HG03442 (cell line): ENCODE data around the gene CCBE1.
A peak's percentile ranks its signal among the peaks of the same experiment; 100 is the strongest.
"Not testable (repeated sequence)": the region's sequence is repeated elsewhere in the genome, so short reads cannot be mapped to it uniquely, and the experiment has no call there.

ENCODE experiments used
- ATAC-seq: cut with Tn5 transposase; IDR thresholded peaks from one replicate; pipeline ENCODE4 v1.9.1; 2021; ENCODE audit warnings: mild to moderate bottlenecking, moderate library complexity; ENCODE audit not compliant: unreplicated experiment

The CCBE1 gene

GRCh38 chr18:59697236-59697932, at the start of gene CCBE1:
CCBE1 (minus strand) TSS chr18:59697423.
- ATAC-seq: peak; percentile 74

- no peak for ATAC-seq
Observed at GRCh38 chr18:59744271-59744721, 47.1 kb upstream of the CCBE1 start.

- ATAC-seq: no peak
Observed at GRCh38 chr18:59743566-59743965, 46.3 kb upstream of the CCBE1 start.

DNA sequence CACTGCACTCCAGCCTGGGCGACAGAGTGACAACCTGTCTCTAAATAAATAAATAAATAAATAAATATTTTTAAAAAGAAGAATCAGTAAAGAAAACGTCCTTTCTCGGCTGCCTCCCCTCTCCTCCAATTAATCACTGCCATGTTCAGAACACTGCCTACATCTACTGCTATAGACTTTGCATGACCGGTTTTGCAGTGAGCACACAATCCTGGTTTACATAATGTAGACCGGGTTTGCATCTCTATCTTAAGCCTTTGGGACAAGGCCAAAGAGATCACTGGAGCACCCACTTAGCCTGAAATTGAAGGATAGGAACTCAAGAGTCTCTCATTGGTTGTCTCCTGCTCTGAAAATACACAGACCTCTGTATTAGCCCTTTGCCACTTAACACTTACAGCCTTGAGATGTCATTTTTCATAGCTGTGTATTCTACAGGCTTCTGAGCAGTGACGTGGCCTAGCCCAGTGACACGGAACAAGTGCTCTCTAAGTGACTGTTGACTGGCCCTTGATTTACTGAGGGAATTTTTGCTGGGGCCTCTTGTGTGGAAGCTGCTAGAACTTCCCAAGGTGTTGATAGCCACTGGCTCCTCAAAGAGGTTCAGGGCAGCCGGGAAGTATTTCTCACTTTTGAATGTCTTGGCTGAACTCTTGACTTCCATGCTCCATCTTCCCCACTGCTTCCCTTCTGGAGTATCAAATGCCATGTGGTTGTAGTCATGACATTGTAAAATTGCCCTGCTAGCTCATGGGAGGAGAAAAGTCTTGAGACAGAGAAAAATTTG, 45.3 kb upstream of the CCBE1 start:
- ATAC-seq: no peak

DNA sequence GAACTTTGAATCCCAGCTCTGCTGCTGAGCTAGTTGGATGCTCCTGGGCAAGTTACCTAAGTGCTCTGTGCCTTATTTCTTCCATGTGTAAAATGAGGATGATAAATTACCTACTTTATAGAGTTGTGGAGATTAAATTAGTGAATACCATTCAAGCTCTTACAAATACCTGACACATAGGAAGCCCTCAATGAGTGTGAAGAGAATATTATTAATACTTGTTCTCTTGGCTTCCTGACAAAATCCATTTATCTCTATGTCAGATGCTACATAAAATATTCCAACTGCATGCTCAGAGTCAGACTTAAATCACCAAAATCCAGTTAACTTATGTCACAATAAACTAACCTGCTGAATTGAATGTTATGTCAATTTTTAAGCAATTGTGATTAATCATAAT, 42.9 kb upstream of the CCBE1 start:
- no peak for ATAC-seq

DNA sequence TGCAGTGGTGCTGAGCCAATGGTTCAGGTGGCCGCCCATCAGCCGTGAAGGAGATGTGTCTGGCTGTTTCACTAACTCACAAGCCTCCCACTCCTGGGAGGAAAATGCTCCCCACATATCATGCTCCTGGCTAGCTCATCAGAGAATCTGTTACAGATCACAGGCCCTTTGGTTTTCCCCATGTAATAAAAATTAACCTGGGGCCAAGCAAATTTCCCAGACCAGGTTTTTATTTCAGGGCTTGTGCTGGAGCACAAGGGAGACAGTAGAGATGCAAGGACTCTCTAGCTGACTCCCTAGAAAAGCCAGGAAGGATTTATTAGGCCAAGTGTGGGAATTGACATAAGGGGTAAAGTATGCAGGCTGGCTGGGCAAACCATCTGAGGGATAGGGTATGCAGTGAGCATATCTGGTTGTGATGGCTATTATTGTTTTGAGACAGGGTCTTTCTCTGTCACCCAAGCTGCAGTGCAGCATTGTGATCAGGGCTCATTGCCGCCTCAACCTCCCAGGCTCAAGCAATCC, 40.6 kb upstream of the CCBE1 start:
- ATAC-seq: no peak

- ATAC-seq: not testable (repeated sequence)
Observed at GRCh38 chr18:59737335-59737734, 40.1 kb upstream of the CCBE1 start.

- no peak for ATAC-seq
Observed at GRCh38 chr18:59736061-59736460, 38.8 kb upstream of the CCBE1 start.

- no peak for ATAC-seq
Observed at GRCh38 chr18:59735269-59735860, 38.1 kb upstream of the CCBE1 start.

DNA sequence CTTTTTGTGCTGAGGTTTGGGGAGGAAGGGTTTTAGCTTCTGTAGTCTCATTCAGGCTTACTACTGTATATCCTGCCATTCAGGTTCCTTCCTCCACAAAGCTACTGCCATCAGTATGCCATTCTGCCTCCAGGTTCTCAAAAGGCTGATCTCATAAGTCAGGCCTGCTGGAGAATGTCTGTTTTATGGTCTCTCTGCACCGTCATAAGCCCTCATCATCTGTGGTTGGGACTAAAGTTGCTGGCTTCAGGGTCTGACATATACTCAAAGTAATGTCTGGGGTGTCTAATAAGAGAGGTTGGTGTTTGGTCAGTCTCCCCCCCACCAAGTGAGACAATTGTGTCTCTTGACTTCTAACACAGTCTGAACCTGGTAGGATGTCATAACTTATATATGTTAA, 36.2 kb upstream of the CCBE1 start:
- no peak for ATAC-seq

GRCh38 chr18:59730896-59731295, 33.7 kb upstream of the CCBE1 start:
- no peak for ATAC-seq

DNA sequence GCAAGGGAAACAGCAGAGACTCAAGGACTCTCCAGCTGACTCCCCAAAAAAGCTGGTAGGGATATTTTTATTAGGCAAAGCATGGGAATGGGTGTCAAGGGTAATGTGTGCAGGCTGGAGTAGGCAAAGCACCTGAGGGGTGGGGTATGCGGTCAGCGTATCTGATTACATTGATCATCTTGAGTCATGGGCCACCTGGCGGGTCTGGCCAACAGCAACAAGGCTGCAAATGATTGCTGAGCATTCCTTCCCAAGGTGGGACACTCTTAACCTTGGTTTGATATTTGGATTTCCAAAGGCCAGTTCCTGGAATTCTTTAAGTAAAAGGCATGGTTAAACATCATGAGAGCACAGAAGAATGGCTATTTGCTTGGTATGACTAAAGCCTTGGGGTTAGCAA, 32.6 kb upstream of the CCBE1 start:
- ATAC-seq: no peak

DNA sequence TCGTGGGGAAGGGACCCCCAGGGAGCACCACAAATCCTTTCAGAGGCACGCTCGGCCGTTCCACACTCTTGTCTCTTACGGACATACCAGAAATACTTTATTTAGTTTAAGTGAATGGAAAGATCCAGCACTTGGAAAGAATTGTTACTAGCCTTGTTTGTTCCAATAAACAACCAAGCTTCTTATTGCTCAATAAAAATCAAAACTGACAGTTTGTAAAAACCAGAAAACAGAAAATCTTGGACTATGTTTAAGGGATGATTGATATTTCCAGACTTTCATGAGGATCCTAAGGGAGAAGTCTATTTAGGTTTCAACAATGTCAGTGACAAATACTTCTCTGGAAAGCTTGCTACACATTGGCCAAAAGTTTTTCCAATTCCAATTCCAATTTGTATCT, 31.6 kb upstream of the CCBE1 start:
- ATAC-seq: no peak

GRCh38 chr18:59725142-59725541, 27.9 kb upstream of the CCBE1 start:
- ATAC-seq: no peak

DNA sequence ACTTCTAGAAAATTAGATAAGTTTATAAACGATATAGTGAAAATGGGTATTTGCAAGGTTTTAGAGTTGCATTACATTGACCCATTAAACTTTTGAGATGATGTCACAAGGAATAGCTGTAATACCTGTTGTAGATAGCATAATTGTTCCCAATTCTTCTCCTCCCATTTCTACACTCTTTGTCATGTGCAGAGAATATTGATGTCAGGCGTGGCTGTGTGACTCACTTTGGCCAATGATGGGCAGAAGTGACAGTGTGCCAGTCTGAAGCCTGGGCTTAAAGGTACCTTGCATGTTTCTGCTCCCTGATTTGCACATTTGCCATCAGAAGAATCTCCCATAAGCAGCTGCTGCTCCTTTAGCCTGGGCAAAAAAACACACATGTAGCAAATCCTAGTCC, 26.9 kb upstream of the CCBE1 start:
- no peak for ATAC-seq

DNA sequence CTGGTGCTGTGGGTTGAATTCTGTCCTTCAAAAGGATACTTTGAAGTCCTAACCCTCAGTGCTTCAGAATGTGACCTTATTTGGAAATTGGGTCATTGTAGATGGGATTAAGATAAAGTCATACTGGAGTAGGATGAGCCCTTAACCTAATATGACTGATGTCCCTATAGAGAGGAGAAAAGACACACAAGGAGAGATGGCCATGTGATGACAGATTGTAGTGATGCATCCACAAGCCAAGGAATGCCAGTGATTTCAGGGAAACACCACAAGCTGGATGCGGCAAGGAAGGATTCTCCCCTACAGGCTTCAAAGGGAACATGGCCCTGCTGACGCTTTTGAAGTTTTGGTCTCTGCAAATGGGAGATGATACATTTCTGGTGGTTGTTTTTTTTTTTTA, 24.7 kb upstream of the CCBE1 start:
- no peak for ATAC-seq

GRCh38 chr18:59721211-59721610, 24.0 kb upstream of the CCBE1 start:
- ATAC-seq: no peak

GRCh38 chr18:59719544-59720181, 22.4 kb upstream of the CCBE1 start:
- ATAC-seq: no peak

GRCh38 chr18:59718464-59719157, 21.4 kb upstream of the CCBE1 start:
- ATAC-seq: no peak

- ATAC-seq: no peak
Observed at GRCh38 chr18:59718108-59718463, 20.9 kb upstream of the CCBE1 start.

GRCh38 chr18:59717291-59717690, 20.1 kb upstream of the CCBE1 start:
- no peak for ATAC-seq
